B cell (primary cell): Measurements from ENCODE around the gene TMEM254.

Experiments
- EZH2 ChIP-seq: IDR thresholded peaks from 2 replicates; pipeline ENCODE4 v1.6.1; 2012; ENCODE audit warnings: borderline replicate concordance, low read depth, mild to moderate bottlenecking, moderate library complexity, low read length; ENCODE audit not compliant: insufficient read depth, poor library complexity, severe bottlenecking
- TF ChIP-seq, protein P1 (sequence below): fragments of 200-600 bp; IDR thresholded peaks from one replicate; pipeline ENCODE4 v1.8.0; 2022; ENCODE audit warnings: antibody characterized with exemption, mild to moderate bottlenecking

GRCh38 chr10:80137920-80138319 is 59.5 kb downstream of the TMEM254 start:
- no peak for TF ChIP-seq EZH2
- TF ChIP-seq, protein P1, sequence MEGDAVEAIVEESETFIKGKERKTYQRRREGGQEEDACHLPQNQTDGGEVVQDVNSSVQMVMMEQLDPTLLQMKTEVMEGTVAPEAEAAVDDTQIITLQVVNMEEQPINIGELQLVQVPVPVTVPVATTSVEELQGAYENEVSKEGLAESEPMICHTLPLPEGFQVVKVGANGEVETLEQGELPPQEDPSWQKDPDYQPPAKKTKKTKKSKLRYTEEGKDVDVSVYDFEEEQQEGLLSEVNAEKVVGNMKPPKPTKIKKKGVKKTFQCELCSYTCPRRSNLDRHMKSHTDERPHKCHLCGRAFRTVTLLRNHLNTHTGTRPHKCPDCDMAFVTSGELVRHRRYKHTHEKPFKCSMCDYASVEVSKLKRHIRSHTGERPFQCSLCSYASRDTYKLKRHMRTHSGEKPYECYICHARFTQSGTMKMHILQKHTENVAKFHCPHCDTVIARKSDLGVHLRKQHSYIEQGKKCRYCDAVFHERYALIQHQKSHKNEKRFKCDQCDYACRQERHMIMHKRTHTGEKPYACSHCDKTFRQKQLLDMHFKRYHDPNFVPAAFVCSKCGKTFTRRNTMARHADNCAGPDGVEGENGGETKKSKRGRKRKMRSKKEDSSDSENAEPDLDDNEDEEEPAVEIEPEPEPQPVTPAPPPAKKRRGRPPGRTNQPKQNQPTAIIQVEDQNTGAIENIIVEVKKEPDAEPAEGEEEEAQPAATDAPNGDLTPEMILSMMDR: no peak
